HepG2 (cell line): Measurements from ENCODE around the gene TMEM258. TPM values are rescaled to one million over a fixed set of nuclear protein-coding genes. Genes with fewer than 3 reads are reported as not detected.

ENCODE experiments used
- ARID2 ChIP-seq: sonication (generic); formaldehyde crosslinking; IDR thresholded peaks from 2 replicates; pipeline ENCODE4 v1.8.1; 2022; ENCODE audit warnings: mild to moderate bottlenecking, missing genetic modification reagents, borderline replicate concordance
- ARNT ChIP-seq: fragments of 450-650 bp; IDR thresholded peaks from 2 replicates; pipeline ENCODE4 v1.6.1; 2017
- DRAP1 ChIP-seq: IDR thresholded peaks from 2 replicates; pipeline ENCODE4 v1.6.1; 2016; ENCODE audit warnings: missing genetic modification reagents, missing compliant biosample characterization
- HOXA9 ChIP-seq: sonication (generic); formaldehyde crosslinking; IDR thresholded peaks from 2 replicates; pipeline ENCODE4 v1.8.1; 2022; ENCODE audit warnings: missing genetic modification reagents, mild to moderate bottlenecking, moderate library complexity, borderline replicate concordance
- JDP2 ChIP-seq: sonication (generic); formaldehyde crosslinking; IDR thresholded peaks from 2 replicates; pipeline ENCODE4 v1.8.1; 2022; ENCODE audit warnings: missing genetic modification reagents, borderline replicate concordance
- NFYB ChIP-seq: sonication (generic); formaldehyde crosslinking; IDR thresholded peaks from 2 replicates; pipeline ENCODE4 v1.4.0; 2020; ENCODE audit warnings: missing genetic modification reagents
- NR2F6 ChIP-seq, 2 experiments: IDR thresholded peaks; 2 replicates each; pipeline ENCODE4 v1.6.1; 2016; ENCODE audit warnings: antibody characterized with exemption in 1 of 2, mild to moderate bottlenecking in 1 of 2
- PBX2 ChIP-seq: IDR thresholded peaks from 2 replicates; pipeline ENCODE4 v1.6.1; 2016; ENCODE audit warnings: control low read depth
- RORA ChIP-seq: sonication (generic); formaldehyde crosslinking; IDR thresholded peaks from 2 replicates; pipeline ENCODE4 v1.5.0; 2020; ENCODE audit warnings: mild to moderate bottlenecking, missing genetic modification reagents, moderate library complexity
- SATB2 ChIP-seq: sonication (generic); formaldehyde crosslinking; IDR thresholded peaks from 2 replicates; pipeline ENCODE4 v1.5.0; 2020; ENCODE audit warnings: missing genetic modification reagents
- SRF ChIP-seq: IDR thresholded peaks from 2 replicates; pipeline ENCODE4 v1.6.1; 2011; ENCODE audit warnings: mild to moderate bottlenecking, low read depth, low read length, moderate library complexity
- ZNF142 ChIP-seq: sonication (generic); formaldehyde crosslinking; IDR thresholded peaks from 2 replicates; pipeline ENCODE4 v1.4.0; 2020; ENCODE audit warnings: missing genetic modification reagents
- ZNF225 ChIP-seq: sonication (generic); formaldehyde crosslinking; IDR thresholded peaks from 2 replicates; pipeline ENCODE4 v1.4.0; 2020; ENCODE audit warnings: mild to moderate bottlenecking, missing genetic modification reagents
- ZNF256 ChIP-seq: sonication (generic); formaldehyde crosslinking; conservative IDR thresholded peaks from 2 replicates; pipeline ENCODE4 v1.4.0; 2020; ENCODE audit warnings: missing genetic modification reagents
- ZNF597 ChIP-seq: sonication (generic); formaldehyde crosslinking; IDR thresholded peaks from 2 replicates; pipeline ENCODE4 v1.5.0; 2020; ENCODE audit warnings: missing genetic modification reagents
- ZNF75D ChIP-seq: sonication (generic); formaldehyde crosslinking; IDR thresholded peaks from 2 replicates; pipeline ENCODE4 v1.8.1; 2023; ENCODE audit warnings: missing genetic modification reagents, mild to moderate bottlenecking, borderline replicate concordance
- ZUFSP ChIP-seq: sonication (generic); formaldehyde crosslinking; IDR thresholded peaks from 2 replicates; pipeline ENCODE4 v1.9.0; 2021; ENCODE audit warnings: missing genetic modification reagents, mild to moderate bottlenecking, borderline replicate concordance
- polyA plus RNA-seq, 8 experiments: library from polyadenylated mRNA; depleted of rRNA in 3 of 8; stranded (reverse) in 7 of 8; unstranded in 1 of 8; fragments of >200 nt; fragmentation: Illumina TruSeq in 4 of 8; extraction: Trizol in 4 of 8; gene quantifications; 2 replicates each; pipeline versions ENCODE4 v1.2.1 to v1.2.3, GENCODE V29; 2011 to 2016; ENCODE audit warnings: low read depth in 4 of 8, missing spikeins in 1 of 8, mixed read lengths in 1 of 8; ENCODE audit not compliant: insufficient read depth in 1 of 8
- total RNA-seq, 5 experiments: library from RNA; depleted of rRNA; stranded (reverse); fragments of >200 nt; fragmentation: Illumina TruSeq; extraction: Trizol; gene quantifications; 2 replicates each; pipeline ENCODE4 v1.2.3, GENCODE V29; 2016; ENCODE audit warnings: low read depth in 1 of 5

TMEM258 gene
- total and polyA plus RNA-seq, 2 of the 13 experiments (the other 11 are each of a cell fraction or from before 2014, with no cell fraction given), result 175 to 424 TPM

- TF ChIP-seq ZNF75D (CRISPR knock-in tag), result no peak
- peak; percentile 76; the same call in 1 of the 2 replicates for TF ChIP-seq HOXA9
- no peak for TF ChIP-seq PBX2
- no peak; the same call in 1 of the 2 replicates for TF ChIP-seq JDP2 (CRISPR knock-in tag)
- no peak for TF ChIP-seq ARID2 (CRISPR knock-in tag)
- no peak for TF ChIP-seq ZNF225
- no peak for TF ChIP-seq RORA (CRISPR knock-in tag)
- no peak for TF ChIP-seq NR2F6 (IDR thresholded peaks at IDR 0.05)
- peak; percentile 47; the same call in 1 of the 2 replicates for TF ChIP-seq NR2F6 (CRISPR knock-in tag; IDR thresholded peaks at IDR 0.05)
- TF ChIP-seq ZNF256 (CRISPR knock-in tag), result peak; percentile 51; the same call in 1 of the 2 replicates
- peak; percentile 78 for TF ChIP-seq NFYB (CRISPR knock-in tag)
- no peak for TF ChIP-seq ZUFSP
- TF ChIP-seq DRAP1, result peak; percentile 61; the same call in 1 of the 2 replicates
- TF ChIP-seq ZNF142, result peak; percentile 31; the same call in 1 of the 2 replicates
- TF ChIP-seq SRF, result 0 out of 2 replicates have a peak, but pooled peaks have one; percentile 23
- no peak for TF ChIP-seq SATB2 (CRISPR knock-in tag)
- TF ChIP-seq ARNT, result no peak
- TF ChIP-seq ZNF597, result no peak
These were observed 24.5 kb upstream of the TMEM258 start, which contains the start of gene FADS1 (continued) for GRCh38 chr11:61816736-61817455.
